Mesothelial cell of epicardium (in vitro differentiated cells): ENCODE measurements around the gene FBN3. TPM values are rescaled to one million over a fixed set of nuclear protein-coding genes. Genes with fewer than 3 reads are reported as not detected.

Experiments
- DNase-seq, 2 experiments: peaks; one replicate each; pipeline ENCODE4 v3.0.0; 2021; ENCODE audit warnings: low spot score in 2 of 2; ENCODE audit not compliant: unreplicated experiment in 2 of 2
- H3K27ac Mint-ChIP-seq: 2 replicates; pipeline ENCODE4 v1.8.0; 2021; ENCODE audit warnings: mixed read lengths
- H3K27me3 Mint-ChIP-seq: 2 replicates; pipeline ENCODE4 v1.8.0; 2021; ENCODE audit warnings: low read depth, mixed read lengths
- H3K36me3 Mint-ChIP-seq: 2 replicates; pipeline ENCODE4 v1.8.0; 2021; ENCODE audit warnings: mixed read lengths
- H3K4me1 Mint-ChIP-seq: 2 replicates; pipeline ENCODE4 v1.8.0; 2021; ENCODE audit warnings: mixed read lengths
- H3K4me3 Mint-ChIP-seq: 2 replicates; pipeline ENCODE4 v1.8.0; 2021; ENCODE audit warnings: mild to moderate bottlenecking, moderate library complexity, mixed read lengths
- H3K9me3 Mint-ChIP-seq: 2 replicates; pipeline ENCODE4 v1.8.0; 2021; ENCODE audit warnings: mixed read lengths
- CTCF ChIP-seq: fragments of 200-600 bp; sonication (generic); IDR thresholded peaks from one replicate; pipeline ENCODE4 v1.5.0; 2021; ENCODE audit warnings: antibody characterized with exemption; ENCODE audit not compliant: unreplicated experiment
- total RNA-seq: library from RNA; stranded (reverse); gene quantifications from 3 replicates; pipeline ENCODE4 v1.2.1, GENCODE V29; 2021

Gene FBN3
- total RNA-seq, 1 donor from 2014 or later, result 120 TPM

DNA sequence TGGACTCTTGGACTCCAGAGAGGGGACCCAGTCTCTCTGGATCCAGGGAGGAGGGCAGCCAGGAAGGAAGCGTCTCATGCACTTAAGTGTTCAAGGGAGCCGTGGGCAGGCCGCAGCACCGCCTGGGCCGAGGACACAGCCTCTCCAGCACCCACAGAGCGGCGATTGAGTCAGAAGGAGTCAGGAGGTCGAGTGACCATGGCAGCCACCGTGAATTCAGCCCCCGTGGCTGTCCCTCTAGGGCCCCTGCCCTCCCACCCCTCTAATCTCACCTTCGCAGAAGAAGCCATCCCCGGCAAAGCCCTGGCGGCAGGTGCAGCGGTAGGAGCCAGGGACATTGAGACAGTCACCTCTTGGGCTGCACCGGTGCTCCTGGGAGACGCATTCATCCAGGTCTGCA is 38.0 kb downstream of the FBN3 start:
- Mint-ChIP-seq H3K4me1 (no peaks in the 10 kb centered on the region), H3K27ac (no peak overlapping the region), H3K9me3 (no peaks in the 10 kb centered on the region), H3K4me3 (no peak overlapping the region), H3K36me3 (peaks cover 26% of the 10 kb centered on the region), H3K27me3 (no peaks in the 10 kb centered on the region)
- TF ChIP-seq CTCF, result no peak
- DNase-seq, result no peak

DNA sequence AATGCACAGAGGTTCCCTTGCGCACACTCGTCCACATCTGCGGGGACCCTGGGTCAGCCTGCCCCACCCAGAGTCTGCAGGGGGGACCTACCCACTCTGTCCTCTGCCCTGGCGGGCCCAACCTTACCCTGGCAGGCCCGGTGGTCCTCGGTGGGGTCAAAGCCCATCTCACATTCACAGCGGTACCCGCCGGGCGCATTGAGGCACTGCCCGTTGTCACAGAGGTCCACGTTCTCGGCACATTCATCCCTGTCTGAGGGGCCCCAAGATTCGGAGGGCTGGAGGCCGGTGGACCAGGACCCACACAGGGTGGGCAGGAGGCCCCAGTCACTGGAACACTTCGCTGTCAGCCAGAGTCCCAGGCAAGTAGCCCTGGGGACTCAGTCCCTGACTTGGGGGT is 38.5 kb downstream of the FBN3 start:
- no peak for TF ChIP-seq CTCF
- H3K27me3 Mint-ChIP-seq, result no peaks in the 10 kb centered on the region
- no peak overlapping the region for H3K4me3 Mint-ChIP-seq
- no peak overlapping the region for H3K27ac Mint-ChIP-seq
- no peaks in the 10 kb centered on the region for H3K9me3 Mint-ChIP-seq
- H3K4me1 Mint-ChIP-seq, result no peaks in the 10 kb centered on the region
- DNase-seq, result no peak
- H3K36me3 Mint-ChIP-seq, result peaks cover 27% of the 10 kb centered on the region

- no peak overlapping the region for H3K27ac Mint-ChIP-seq
- H3K4me3 Mint-ChIP-seq, result no peak overlapping the region
- H3K4me1 Mint-ChIP-seq, result no peaks in the 10 kb centered on the region
- no peaks in the 10 kb centered on the region for H3K9me3 Mint-ChIP-seq
- H3K36me3 Mint-ChIP-seq, result peaks cover 31% of the 10 kb centered on the region
- H3K27me3 Mint-ChIP-seq, result no peaks in the 10 kb centered on the region
- no peak for DNase-seq
- TF ChIP-seq CTCF, result no peak
These were observed 39.3 kb downstream of the FBN3 start for GRCh38 chr19:8109890-8110662.

GRCh38 chr19:8109455-8109854 is 39.9 kb downstream of the FBN3 start:
- H3K36me3 Mint-ChIP-seq, result peaks cover 31% of the 10 kb centered on the region
- H3K4me1 Mint-ChIP-seq, result no peaks in the 10 kb centered on the region
- no peak for TF ChIP-seq CTCF
- no peak overlapping the region for H3K4me3 Mint-ChIP-seq
- H3K27me3 Mint-ChIP-seq, result no peaks in the 10 kb centered on the region
- H3K9me3 Mint-ChIP-seq, result no peaks in the 10 kb centered on the region
- H3K27ac Mint-ChIP-seq, result no peak overlapping the region
- DNase-seq, result no peak

GRCh38 chr19:8108560-8109445 is 40.6 kb downstream of the FBN3 start:
- Mint-ChIP-seq H3K4me3 (no peak overlapping the region), H3K4me1 (no peaks in the 10 kb centered on the region), H3K27ac (no peak overlapping the region), H3K36me3 (peaks cover 28% of the 10 kb centered on the region), H3K27me3 (no peaks in the 10 kb centered on the region), H3K9me3 (no peaks in the 10 kb centered on the region)
- no peak for TF ChIP-seq CTCF
- DNase-seq, result no peak
